Measurements from ENCODE around the gene CEP78.
"Not testable (repeated sequence)": the region's sequence is repeated elsewhere in the genome, so short reads cannot be mapped to it uniquely, and the experiment has no call there.

Gene CEP78

GRCh38 chr9:78213712-78214111 lies 22.2 kb upstream of the CEP78 start:
- TF ChIP-seq CTCF (conservative IDR thresholded peaks at IDR 0.05; ENCODE audit: low read depth, low read length), result peak; percentile 59
- peak; percentile 77 for DNase-seq (ENCODE audit: low read depth)
- no peak overlapping the region for H3K4me3 ChIP-seq (ENCODE audit: low read depth, low read length)

DNA sequence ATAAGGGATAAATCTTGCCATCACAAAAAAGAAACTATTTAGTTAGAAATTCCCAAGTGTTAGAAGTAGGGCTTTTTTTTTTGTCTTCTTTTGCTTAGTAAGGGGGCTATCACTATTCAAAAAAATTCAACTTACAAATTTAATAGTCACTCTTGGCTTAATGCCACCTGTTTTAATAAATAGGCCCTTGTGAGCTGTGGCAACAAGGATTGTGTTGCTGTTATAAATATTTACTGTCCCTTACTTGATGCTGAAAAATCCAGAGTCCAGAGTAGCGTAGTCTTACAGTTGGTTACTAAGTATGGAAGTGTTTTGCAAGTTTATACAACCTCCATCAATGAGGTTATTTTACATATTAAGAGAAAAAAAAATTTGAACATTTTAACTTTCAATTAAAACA lies 21.4 kb upstream of the CEP78 start:
- no peak overlapping the region for H3K4me3 ChIP-seq (ENCODE audit: low read depth, low read length)
- no peak for DNase-seq (ENCODE audit: low read depth)
- no peak for TF ChIP-seq CTCF (conservative IDR thresholded peaks at IDR 0.05; ENCODE audit: low read depth, low read length)

- DNase-seq (ENCODE audit: low read depth), result peak; percentile 14
- TF ChIP-seq CTCF (conservative IDR thresholded peaks at IDR 0.05; ENCODE audit: low read depth, low read length), result no peak
- no peak overlapping the region for H3K4me3 ChIP-seq (ENCODE audit: low read depth, low read length)
Observed at GRCh38 chr9:78215706-78216105, 20.2 kb upstream of the CEP78 start.

DNA sequence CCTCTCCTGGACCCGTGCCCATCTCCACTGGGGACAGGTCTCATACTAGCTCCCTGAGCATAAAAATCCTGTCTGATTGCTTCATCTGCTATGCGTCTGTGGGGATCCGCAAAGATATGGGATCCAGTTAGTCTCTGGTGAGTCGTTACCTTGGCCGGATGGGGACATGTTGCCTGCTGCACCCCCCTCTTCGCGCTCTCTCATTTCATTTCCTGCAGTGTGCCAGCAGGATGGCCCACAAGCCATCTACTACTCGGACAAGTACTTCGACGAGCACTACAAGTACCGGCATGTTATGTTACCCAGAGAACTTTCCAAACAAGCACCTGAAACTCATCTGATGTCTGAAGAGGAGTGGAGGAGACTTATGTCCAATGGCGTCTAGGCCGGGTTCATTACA lies 17.0 kb upstream of the CEP78 start:
- TF ChIP-seq CTCF (conservative IDR thresholded peaks at IDR 0.05; ENCODE audit: low read depth, low read length), result no peak
- H3K4me3 ChIP-seq (ENCODE audit: low read depth, low read length), result no peak overlapping the region
- no peak for DNase-seq (ENCODE audit: low read depth)

DNA sequence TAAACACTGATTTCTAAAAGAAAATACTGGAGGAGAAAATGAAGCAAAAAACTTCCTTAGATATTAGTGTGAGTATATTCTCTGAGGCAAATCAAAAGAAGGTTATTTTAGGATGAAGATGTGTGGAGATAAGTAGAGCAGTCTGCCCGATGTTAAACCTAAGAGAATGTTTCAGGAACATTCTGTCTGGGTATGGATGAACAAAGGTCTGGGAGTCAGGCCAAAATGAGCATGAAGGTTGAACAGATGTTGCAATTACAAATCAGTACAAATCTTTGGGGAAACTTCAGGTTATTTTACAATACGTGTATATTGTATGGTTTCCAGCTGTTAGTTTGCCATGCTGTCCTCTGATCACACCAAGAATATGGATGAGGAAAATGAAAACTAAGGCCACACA lies 14.4 kb upstream of the CEP78 start:
- no peak for DNase-seq (ENCODE audit: low read depth)
- no peak overlapping the region for H3K4me3 ChIP-seq (ENCODE audit: low read depth, low read length)
- no peak for TF ChIP-seq CTCF (conservative IDR thresholded peaks at IDR 0.05; ENCODE audit: low read depth, low read length)

- not testable (repeated sequence) for DNase-seq (ENCODE audit: low read depth)
Observed at GRCh38 chr9:78221841-78222240, 14.0 kb upstream of the CEP78 start.

GRCh38 chr9:78230761-78231160 lies 5.1 kb upstream of the CEP78 start:
- TF ChIP-seq CTCF (conservative IDR thresholded peaks at IDR 0.05; ENCODE audit: low read depth, low read length), result no peak
- H3K4me3 ChIP-seq (ENCODE audit: low read depth, low read length), result no peak overlapping the region
- no peak for DNase-seq (ENCODE audit: low read depth)

More at GRCh38 chr9:78221841-78222240, 14.0 kb upstream of the CEP78 start:
- not testable (repeated sequence) for H3K4me3 ChIP-seq (ENCODE audit: low read depth, low read length)

GRCh38 chr9:78232471-78232870 lies 3.4 kb upstream of the CEP78 start:
- not testable (repeated sequence) for H3K4me3 ChIP-seq (ENCODE audit: low read depth, low read length); DNase-seq (ENCODE audit: low read depth)

Data from choroid plexus epithelial cell (primary cell).